HG03066 (cell line): ENCODE results near the gene HPSE2.
A peak's percentile ranks its signal among the peaks of the same experiment; 100 is the strongest.
"Not testable (repeated sequence)": the region's sequence is repeated elsewhere in the genome, so short reads cannot be mapped to it uniquely, and the experiment has no call there.

ENCODE experiments used
- ATAC-seq: cut with Tn5 transposase; IDR thresholded peaks from one replicate; pipeline ENCODE4 v1.9.1; 2021; ENCODE audit warnings: low read depth; ENCODE audit not compliant: unreplicated experiment

HPSE2 gene

GRCh38 chr10:99235658-99236626 lies at the start of gene HPSE2:
Gene HPSE2 (minus strand): TSS chr10:99235852.
- no peak for ATAC-seq

DNA sequence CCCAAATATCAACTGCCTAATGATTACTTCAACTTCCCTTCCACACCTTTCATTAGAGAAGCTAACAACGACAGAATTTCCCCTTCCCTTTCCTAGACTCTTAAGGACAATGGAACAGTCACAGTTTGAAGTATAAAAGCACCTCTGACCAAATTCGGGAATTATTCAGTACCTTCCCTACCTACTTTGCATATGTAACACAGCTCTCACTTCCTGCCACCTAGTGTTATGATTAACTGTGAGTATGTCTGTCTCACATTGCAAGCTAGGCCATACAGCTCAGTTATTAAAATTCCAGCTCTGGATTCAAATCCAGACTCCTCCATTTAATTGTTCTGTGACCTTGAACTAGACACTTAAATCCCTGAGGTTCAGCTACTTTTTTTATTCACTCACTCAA lies 44.8 kb upstream of the HPSE2 start:
- ATAC-seq, result peak; percentile 70

DNA sequence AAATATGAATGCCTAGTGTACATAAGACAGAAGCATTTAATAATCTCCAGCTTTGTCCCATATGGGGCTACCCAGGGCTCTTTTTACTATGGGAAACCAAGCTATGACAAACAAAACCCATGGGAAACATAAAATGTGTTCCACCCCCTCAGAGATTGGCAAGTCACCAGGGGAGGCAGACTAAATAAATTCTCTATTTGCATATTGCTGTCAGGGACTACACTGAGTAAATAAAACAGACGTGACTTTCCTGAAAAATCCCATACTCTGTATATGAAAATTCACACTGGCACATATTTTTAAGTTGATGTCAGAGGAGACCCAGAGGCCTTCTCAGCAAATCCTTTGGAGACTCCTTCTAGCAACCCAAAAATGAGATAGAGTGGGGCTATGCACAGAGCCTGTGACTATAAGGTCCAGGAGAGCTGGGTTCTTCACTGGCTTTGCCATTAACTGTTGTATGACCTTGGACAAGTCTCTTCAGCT lies 44.0 kb upstream of the HPSE2 start:
- ATAC-seq, result no peak

- ATAC-seq, result no peak
Observed at GRCh38 chr10:99276848-99277486, 41.3 kb upstream of the HPSE2 start.

DNA sequence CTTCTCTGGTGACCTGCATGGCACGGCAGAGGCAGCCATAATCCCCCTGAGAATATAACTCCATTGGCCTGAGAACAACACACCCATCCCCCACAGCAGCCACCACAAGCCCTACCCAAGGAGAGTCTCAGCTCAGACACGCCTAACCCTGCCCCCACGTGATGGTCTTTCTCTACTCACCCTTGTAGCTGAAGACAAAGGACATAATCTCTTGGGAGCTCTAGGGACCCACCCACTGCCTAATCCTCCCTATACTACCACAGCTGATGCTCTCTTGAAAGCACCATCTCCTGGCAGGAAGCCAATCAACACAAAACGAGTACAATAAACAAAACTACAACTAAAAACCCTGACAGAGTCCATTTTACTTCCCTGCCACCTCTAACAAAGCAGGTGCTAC lies 30.7 kb upstream of the HPSE2 start:
- ATAC-seq, result no peak

- no peak for ATAC-seq
Observed at GRCh38 chr10:99248824-99249223, 13.2 kb upstream of the HPSE2 start.

- ATAC-seq, result not testable (repeated sequence)
Observed at GRCh38 chr10:99247893-99248292, 12.2 kb upstream of the HPSE2 start.

- ATAC-seq, result no peak
Observed at GRCh38 chr10:99236627-99237309, 1.1 kb upstream of the HPSE2 start.

DNA sequence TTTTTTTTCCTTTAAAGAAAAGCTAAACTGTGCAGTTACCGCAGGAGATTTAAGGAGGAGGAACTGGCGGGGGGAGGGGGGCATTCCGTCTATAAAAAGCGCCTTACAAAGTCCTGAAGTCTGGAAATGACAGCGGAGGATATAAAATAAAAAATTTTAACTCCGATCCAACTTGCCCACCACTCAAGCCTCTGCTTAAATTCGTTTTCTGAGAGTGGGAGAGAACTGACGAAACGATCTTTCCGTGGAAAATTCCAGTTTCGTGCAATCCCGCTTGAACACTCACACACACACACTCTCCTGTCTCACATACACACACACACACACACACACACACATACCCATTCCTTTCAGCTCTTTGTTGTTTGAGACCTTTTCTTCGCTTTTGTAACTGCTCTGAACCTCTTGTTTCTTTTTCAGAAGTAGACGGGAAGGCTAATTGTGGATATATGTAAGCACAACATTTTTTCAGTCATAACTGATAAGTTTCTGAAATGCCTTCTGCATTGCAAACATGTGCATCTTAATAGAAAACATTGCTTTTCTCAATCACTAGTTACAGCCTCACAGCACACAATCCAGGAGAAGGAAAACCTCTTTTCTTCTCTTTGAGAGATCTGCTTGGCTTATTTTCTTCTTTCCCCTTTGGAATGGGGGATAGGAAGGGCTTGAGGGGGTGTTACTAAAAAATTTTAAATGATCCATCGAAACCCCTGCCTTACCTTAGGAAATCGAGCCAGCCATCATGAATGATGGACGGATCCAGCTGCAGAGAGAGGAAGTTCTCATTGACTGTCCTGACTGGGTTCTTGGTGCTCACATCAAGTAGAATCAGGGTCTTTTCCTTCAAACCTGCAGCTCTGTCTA lies 628 bp downstream of the HPSE2 start:
- ATAC-seq, result no peak

- peak; percentile 95 for ATAC-seq
Observed at GRCh38 chr10:99234041-99234790, 1.4 kb downstream of the HPSE2 start.

- ATAC-seq, result peak; percentile 5
Observed at GRCh38 chr10:99233689-99234037, 2.0 kb downstream of the HPSE2 start.

DNA sequence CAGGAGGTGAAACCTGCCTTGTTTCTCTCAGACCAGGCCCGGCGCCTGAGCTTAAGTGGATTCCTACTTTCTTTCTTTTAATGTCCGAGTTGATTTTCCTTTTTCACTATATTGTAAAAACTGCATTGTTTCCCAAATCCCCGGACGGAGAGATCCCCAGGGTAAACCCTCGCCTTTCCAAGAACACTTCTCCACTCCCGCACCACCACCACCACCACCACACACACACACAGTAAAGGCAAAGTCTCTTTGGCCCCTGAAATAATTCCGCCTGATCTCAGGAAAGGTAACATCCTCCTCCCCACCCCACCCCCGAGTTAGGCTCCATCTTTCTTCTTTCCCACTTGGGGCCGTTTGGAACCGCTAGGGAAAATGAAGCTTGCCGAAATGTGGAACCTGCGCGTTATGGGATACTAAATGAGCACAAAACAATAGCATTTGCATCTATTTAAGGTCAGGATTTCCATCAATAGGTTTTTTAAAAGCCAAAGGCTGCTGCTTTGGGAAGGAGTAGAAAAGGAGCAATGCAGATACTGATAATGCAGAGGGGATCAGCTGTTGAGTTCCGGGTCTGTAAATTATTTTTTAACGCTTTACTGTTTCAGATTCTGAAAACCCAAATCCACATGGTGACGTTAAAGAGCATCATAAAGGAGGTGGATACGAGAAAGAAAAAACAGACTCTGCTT lies 2.5 kb downstream of the HPSE2 start:
- no peak for ATAC-seq

DNA sequence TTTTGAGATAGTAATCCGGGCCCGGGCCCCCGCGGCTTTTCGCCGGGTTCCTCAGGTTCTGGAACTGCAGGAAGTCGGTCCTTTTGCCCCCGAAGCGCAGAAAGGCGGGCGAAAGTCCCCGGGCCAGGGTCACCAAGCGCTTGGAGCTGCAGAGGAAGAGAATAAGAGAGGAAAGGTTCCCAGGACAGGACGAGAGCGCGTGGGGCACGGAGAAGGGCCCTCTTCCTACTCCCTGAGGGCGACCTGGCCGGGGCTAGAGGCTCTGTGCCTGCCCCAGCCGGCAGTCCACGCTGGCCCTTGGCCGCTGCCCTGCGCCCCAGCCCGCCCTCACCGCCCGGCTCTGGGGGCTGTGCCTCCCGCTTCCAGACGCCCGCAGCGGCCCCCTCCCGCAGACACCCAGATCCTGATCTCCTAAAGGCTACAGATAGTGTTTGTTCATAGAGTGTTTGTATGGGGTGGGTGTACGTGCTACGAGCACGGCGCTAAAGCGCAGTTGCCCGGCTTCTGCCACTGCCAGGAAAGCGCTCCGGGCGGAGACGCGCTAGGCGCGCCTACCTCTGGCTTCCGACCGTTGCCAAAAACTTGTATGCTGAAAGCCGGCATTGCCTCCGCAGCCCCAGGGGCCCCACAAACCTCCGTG lies 3.2 kb downstream of the HPSE2 start:
- no peak for ATAC-seq

- no peak for ATAC-seq
Observed at GRCh38 chr10:99224766-99225165, 10.9 kb downstream of the HPSE2 start.

DNA sequence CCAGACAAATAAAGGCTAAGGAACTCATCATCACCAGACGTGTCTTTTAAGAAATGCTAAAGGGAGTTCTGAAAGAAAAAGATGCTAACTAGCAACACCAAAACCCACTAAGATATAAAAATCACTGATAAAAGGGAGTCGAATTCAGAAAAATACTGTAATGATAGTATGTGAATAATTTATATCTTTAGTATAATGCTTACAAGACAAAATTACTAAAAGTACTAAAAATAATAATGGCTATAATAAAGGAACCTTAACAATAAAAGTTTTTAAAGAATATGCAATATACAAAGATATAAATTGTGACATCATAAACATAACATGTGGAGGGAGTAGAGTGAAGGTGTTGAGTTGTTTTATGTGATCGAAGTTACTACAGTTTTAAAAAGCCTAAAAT lies 28.3 kb downstream of the HPSE2 start:
- no peak for ATAC-seq

GRCh38 chr10:99203310-99203709 lies 32.3 kb downstream of the HPSE2 start:
- ATAC-seq, result no peak

DNA sequence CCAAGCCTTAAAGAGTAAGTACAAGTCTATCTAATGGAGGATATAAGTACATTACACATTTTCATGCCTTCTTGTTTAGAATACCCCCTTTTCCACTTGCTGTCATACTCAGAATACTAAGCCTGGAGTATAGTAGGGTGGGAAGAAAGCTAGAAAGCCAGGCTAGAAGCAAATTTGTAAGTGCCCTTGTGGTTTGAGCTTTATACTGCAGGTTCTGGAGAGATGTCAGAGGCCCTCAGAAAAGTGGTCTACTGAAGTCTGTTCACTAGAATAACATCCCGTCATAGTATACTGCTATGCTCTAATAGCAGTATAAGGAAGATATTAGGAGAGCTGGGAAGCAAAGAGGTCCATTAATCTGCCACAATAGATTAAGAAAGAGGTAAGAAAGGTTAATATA lies 62.7 kb downstream of the HPSE2 start:
- ATAC-seq, result no peak

- no peak for ATAC-seq
Observed at GRCh38 chr10:99172128-99172738, 63.4 kb downstream of the HPSE2 start.
